ENCODE measurements around the gene XRCC3.

- no peak for TF ChIP-seq CTCF (IDR thresholded peaks at IDR 0.05; ENCODE audit: insufficient read depth, low read length, poor library complexity, severe bottlenecking)
- TF ChIP-seq EZH2phosphoT487 (conservative IDR thresholded peaks at IDR 0.05; ENCODE audit: low read length), result no peak
Measured at GRCh38 chr14:103702095-103702494, 13.2 kb downstream of the XRCC3 start.

Data from SU-DHL-6 (cell line).